Measurements from ENCODE around the gene ZMYM2.

GRCh38 chr13:20093951-20094350, 135.4 kb downstream of the ZMYM2 start:
- TF ChIP-seq TAF1 (IDR thresholded peaks at IDR 0.05; ENCODE audit: low read depth) (no peak), EP300 (IDR thresholded peaks at IDR 0.05; ENCODE audit: borderline replicate concordance) (no peak), CREB1 (IDR thresholded peaks at IDR 0.05; ENCODE audit: low read depth) (no peak), REST (IDR thresholded peaks at IDR 0.05; ENCODE audit: low read depth) (no peak)
